ENCODE results near the gene BTBD6. TPM values are rescaled to one million over a fixed set of nuclear protein-coding genes. Genes with fewer than 3 reads are reported as not detected.

BTBD6 gene
- total RNA-seq, 2 donors from 2014 or later = 60.0 to 82.5 TPM

- no peak overlapping the region for H3K4me3 ChIP-seq
- H3K27me3 ChIP-seq (replicated peaks; ENCODE audit: insufficient read depth) = no peaks in the 10 kb centered on the region
- H3K36me3 ChIP-seq = peaks cover 5 to 8% of the 10 kb centered on the region in 2 donors
- intact Hi-C loops (cut with DNase I) = no loop called here
- H3K9me3 ChIP-seq = no peaks in the 10 kb centered on the region
- no peak for TF ChIP-seq CTCF (IDR thresholded peaks at IDR 0.05)
- TF ChIP-seq POLR2A (IDR thresholded peaks at IDR 0.05) = no peak
- TF ChIP-seq POLR2AphosphoS5 (IDR thresholded peaks at IDR 0.05) = no peak
- 94% methylated on average over 15 of the region's 19 CpGs for WGBS
- no peaks in the 10 kb centered on the region for H3K4me1 ChIP-seq (replicated peaks)
- no peak for DNase-seq (ENCODE audit: low spot score)
- no peak overlapping the region for H3K27ac ChIP-seq
Observed at GRCh38 chr14:105218611-105219010, 29.7 kb upstream of the BTBD6 start.

DNA sequence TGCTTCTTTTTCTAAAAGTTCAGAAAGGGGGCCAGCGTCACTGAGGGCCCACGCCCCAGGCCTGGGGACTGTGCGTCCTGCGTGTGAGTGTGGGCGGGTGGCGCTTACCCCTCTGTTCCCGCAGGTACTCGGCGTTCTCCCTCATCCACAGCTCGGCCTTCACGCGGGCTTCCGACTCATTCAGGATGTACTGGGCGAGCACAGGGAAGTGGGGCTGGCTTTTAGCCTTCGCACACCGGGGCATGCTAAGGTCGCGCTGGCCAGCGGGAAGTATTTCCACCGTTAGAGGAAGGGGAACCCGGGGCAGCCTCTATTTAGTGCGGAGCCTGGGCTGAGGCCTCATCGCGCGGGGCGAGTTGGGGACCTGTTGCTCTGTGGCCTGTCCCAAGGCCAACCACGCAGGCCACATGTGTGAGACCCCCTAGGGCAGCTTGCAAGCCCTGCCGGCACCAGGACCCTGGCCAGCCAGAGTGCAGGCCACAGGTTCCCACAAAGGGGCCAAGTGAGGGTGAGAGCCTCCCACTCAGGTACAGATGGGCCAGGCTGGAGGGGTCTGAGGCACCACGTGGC, 29.2 kb upstream of the BTBD6 start:
- no peak for TF ChIP-seq POLR2AphosphoS5 (IDR thresholded peaks at IDR 0.05)
- no peak for TF ChIP-seq CTCF (IDR thresholded peaks at IDR 0.05)
- no peak for TF ChIP-seq POLR2A (IDR thresholded peaks at IDR 0.05)
- intact Hi-C loops (cut with DNase I) = no loop called here
- WGBS = 86% methylated on average over 28 of the region's 29 CpGs

DNA sequence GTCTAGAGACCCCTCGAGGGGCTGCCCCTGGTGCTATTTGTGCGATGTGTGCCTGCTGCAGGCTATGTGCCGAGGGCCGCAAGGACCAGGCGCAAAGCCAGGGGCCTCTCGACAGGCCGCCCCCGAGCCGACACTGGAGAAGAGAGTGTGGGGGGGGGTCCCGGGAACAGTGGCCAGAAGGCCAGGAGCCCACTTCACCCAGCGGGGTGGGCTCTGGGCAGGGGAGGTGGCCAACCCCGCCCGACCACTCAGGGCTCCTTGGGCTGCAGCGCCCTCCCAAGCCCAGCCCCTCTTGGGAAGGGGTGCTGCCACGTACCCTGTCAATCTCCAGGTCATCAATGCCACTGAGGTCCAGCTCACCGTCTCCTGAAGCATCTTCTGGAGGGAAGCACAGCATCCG, 28.6 kb upstream of the BTBD6 start:
- no peak overlapping the region for H3K27ac ChIP-seq
- H3K27me3 ChIP-seq (replicated peaks; ENCODE audit: insufficient read depth) = no peaks in the 10 kb centered on the region
- H3K36me3 ChIP-seq = peaks cover 5 to 8% of the 10 kb centered on the region in 2 donors
- WGBS = 91% methylated on average over 17 of the region's 17 CpGs
- TF ChIP-seq POLR2AphosphoS5 (IDR thresholded peaks at IDR 0.05) = no peak
- no peak for TF ChIP-seq POLR2A (IDR thresholded peaks at IDR 0.05)
- TF ChIP-seq CTCF (IDR thresholded peaks at IDR 0.05) = no peak
- H3K4me1 ChIP-seq (replicated peaks) = no peaks in the 10 kb centered on the region
- no peaks in the 10 kb centered on the region for H3K9me3 ChIP-seq
- DNase-seq (ENCODE audit: low spot score) = no peak
- intact Hi-C loops (cut with DNase I) = no loop called here
- no peak overlapping the region for H3K4me3 ChIP-seq

More for the DNA sequence above, 29.2 kb upstream of the BTBD6 start:
- Histone ChIP-seq H3K36me3 (peaks cover 5 to 8% of the 10 kb centered on the region in 2 donors), H3K27me3 (replicated peaks; ENCODE audit: insufficient read depth) (no peaks in the 10 kb centered on the region), H3K27ac (no peak overlapping the region), H3K4me1 (replicated peaks) (no peaks in the 10 kb centered on the region), H3K9me3 (no peaks in the 10 kb centered on the region), H3K4me3 (no peak overlapping the region)
- DNase-seq (ENCODE audit: low spot score) = no peak

GRCh38 chr14:105220699-105221597, 27.4 kb upstream of the BTBD6 start:
- Histone ChIP-seq H3K27ac (no peak overlapping the region), H3K4me1 (replicated peaks) (no peaks in the 10 kb centered on the region), H3K27me3 (replicated peaks; ENCODE audit: insufficient read depth) (no peaks in the 10 kb centered on the region), H3K9me3 (no peaks in the 10 kb centered on the region), H3K4me3 (no peak overlapping the region), H3K36me3 (peaks cover 5 to 13% of the 10 kb centered on the region in 2 donors)
- no peak for DNase-seq (ENCODE audit: low spot score)
- WGBS = 83% methylated on average over 29 of the region's 29 CpGs
- intact Hi-C loops (cut with DNase I) = no loop called here
- TF ChIP-seq POLR2AphosphoS5 (IDR thresholded peaks at IDR 0.05) (no peak), CTCF (IDR thresholded peaks at IDR 0.05) (no peak), POLR2A (IDR thresholded peaks at IDR 0.05) (no peak)

Measured in prostate gland (tissue), 2 donors.